ENCODE data around the gene RNF214. TPM values are rescaled to one million over a fixed set of nuclear protein-coding genes. Genes with fewer than 3 reads are reported as not detected.
A peak's percentile ranks its signal among the peaks of the same experiment; 100 is the strongest.

The RNF214 gene
- total RNA-seq, 2 donors from 2014 or later, result 10.2 to 12.5 TPM

- ATAC-seq (no peak), DNase-seq (no peak)
- WGBS, 2 donors, result 94 to 96% methylated on average over 3 of the region's 3 CpGs
- TF ChIP-seq CTCF (IDR thresholded peaks at IDR 0.05), result no peak
- TF ChIP-seq POLR2A (IDR thresholded peaks at IDR 0.05), result no peak
- Histone ChIP-seq H3K36me3 (replicated peaks in 1 of 2; ENCODE audit: insufficient read depth in 1 of 2, low read depth in 2 of 2) (peaks cover 0 to 4% of the 10 kb centered on the region in 2 donors), H3K9me3 (no peaks in the 10 kb centered on the region), H3K27me3 (no peaks in the 10 kb centered on the region), H3K4me3 (no peak overlapping the region), H3K27ac (no peak overlapping the region), H3K4me1 (no peaks in the 10 kb centered on the region)
- intact Hi-C loops (cut with DNase I), result loop anchor here (10.0 kb wide), 1 partner anchor 446 kb away; no protein-coding TSS in a partner anchor
Observed at GRCh38 chr11:117210620-117211019, 21.9 kb upstream of the RNF214 start.

GRCh38 chr11:117212697-117213355, 19.6 kb upstream of the RNF214 start:
- no peak for TF ChIP-seq POLR2A (IDR thresholded peaks at IDR 0.05)
- no peak for TF ChIP-seq CTCF (IDR thresholded peaks at IDR 0.05)
- Histone ChIP-seq H3K4me3 (no peak overlapping the region), H3K9me3 (no peaks in the 10 kb centered on the region), H3K27me3 (no peaks in the 10 kb centered on the region), H3K4me1 (no peaks in the 10 kb centered on the region), H3K27ac (no peak overlapping the region), H3K36me3 (replicated peaks in 1 of 2; ENCODE audit: insufficient read depth in 1 of 2, low read depth in 2 of 2) (peaks cover 0 to 9% of the 10 kb centered on the region in 2 donors)
- WGBS, 2 donors, result 94 to 95% methylated on average over 10 to 11 of the region's 11 CpGs
- no peak for DNase-seq
- no peak for ATAC-seq
- intact Hi-C loops (cut with DNase I), result loop anchor here (10.0 kb wide), 1 partner anchor 448 kb away; no protein-coding TSS in a partner anchor

- Histone ChIP-seq H3K9me3 (no peaks in the 10 kb centered on the region), H3K27me3 (no peaks in the 10 kb centered on the region), H3K36me3 (replicated peaks in 1 of 2; ENCODE audit: insufficient read depth in 1 of 2, low read depth in 2 of 2) (peaks cover 0 to 10% of the 10 kb centered on the region in 2 donors), H3K4me1 (peaks cover 10% of the 10 kb centered on the region), H3K4me3 (no peak overlapping the region), H3K27ac (no peak overlapping the region)
- TF ChIP-seq CTCF (IDR thresholded peaks at IDR 0.05) (no peak), POLR2A (IDR thresholded peaks at IDR 0.05) (no peak)
- intact Hi-C loops (cut with DNase I), result loop anchor here (10.0 kb wide), 1 partner anchor 450 kb away; no protein-coding TSS in a partner anchor
- WGBS, 2 donors, result 86 to 91% methylated on average over 7 of the region's 7 CpGs
- DNase-seq (no peak), ATAC-seq (no peak)
Observed at GRCh38 chr11:117214404-117215110, 17.9 kb upstream of the RNF214 start.

GRCh38 chr11:117217141-117218084, 15.1 kb upstream of the RNF214 start:
- H3K4me3 ChIP-seq, result no peak overlapping the region
- DNase-seq (no peak), ATAC-seq (peak; percentile 16)
- H3K9me3 ChIP-seq, result no peaks in the 10 kb centered on the region
- intact Hi-C loops (cut with DNase I), result loop anchor here (10.0 kb wide), 1 partner anchor 453 kb away; no protein-coding TSS in a partner anchor
- 85 to 89% methylated on average over 11 of the region's 11 CpGs for WGBS, 2 donors
- H3K27me3 ChIP-seq, result no peaks in the 10 kb centered on the region
- peak overlapping the region in 2 of 4 donors; percentile 24 to 50 for H3K27ac ChIP-seq
- H3K36me3 ChIP-seq (replicated peaks in 1 of 2; ENCODE audit: insufficient read depth in 1 of 2, low read depth in 2 of 2), result peaks cover 0 to 9% of the 10 kb centered on the region in 2 donors
- peaks cover 37% of the 10 kb centered on the region for H3K4me1 ChIP-seq
- no peak for TF ChIP-seq POLR2A (IDR thresholded peaks at IDR 0.05)
- TF ChIP-seq CTCF (IDR thresholded peaks at IDR 0.05), result no peak

Data from body of pancreas (tissue), 4 donors.